Measurements from ENCODE around the gene OVAAL.

Gene OVAAL

GRCh38 chr1:180598333-180598974 is 39.7 kb downstream of the OVAAL start:
- Histone ChIP-seq H3K36me3 (ENCODE audit: control insufficient read depth, insufficient read depth, low read length) (no peaks in the 10 kb centered on the region), H3K27ac (ENCODE audit: insufficient read depth, low read length, poor library complexity, severe bottlenecking) (no peak overlapping the region), H3K9me3 (ENCODE audit: control insufficient read depth, low read length) (no peaks in the 10 kb centered on the region), H3K4me1 (ENCODE audit: control insufficient read depth, insufficient read depth, low read length, poor library complexity, severe bottlenecking) (no peaks in the 10 kb centered on the region), H3K27me3 (replicated peaks; ENCODE audit: control insufficient read depth, insufficient read depth, low read length, poor library complexity, severe bottlenecking) (no peaks in the 10 kb centered on the region), H3K4me3 (ENCODE audit: insufficient read depth, low read depth, low read length, poor library complexity, severe bottlenecking) (no peak overlapping the region)
- no peak for DNase-seq

- Histone ChIP-seq H3K27me3 (replicated peaks; ENCODE audit: control insufficient read depth, insufficient read depth, low read length, poor library complexity, severe bottlenecking) (no peaks in the 10 kb centered on the region), H3K27ac (ENCODE audit: insufficient read depth, low read length, poor library complexity, severe bottlenecking) (no peak overlapping the region), H3K4me3 (ENCODE audit: insufficient read depth, low read depth, low read length, poor library complexity, severe bottlenecking) (no peak overlapping the region), H3K4me1 (ENCODE audit: control insufficient read depth, insufficient read depth, low read length, poor library complexity, severe bottlenecking) (no peaks in the 10 kb centered on the region), H3K36me3 (ENCODE audit: control insufficient read depth, insufficient read depth, low read length) (no peaks in the 10 kb centered on the region), H3K9me3 (ENCODE audit: control insufficient read depth, low read length) (no peaks in the 10 kb centered on the region)
- DNase-seq: no peak
Observed at GRCh38 chr1:180600343-180600742, 41.6 kb downstream of the OVAAL start.

- Histone ChIP-seq H3K9me3 (ENCODE audit: control insufficient read depth, low read length) (no peaks in the 10 kb centered on the region), H3K36me3 (ENCODE audit: control insufficient read depth, insufficient read depth, low read length) (no peaks in the 10 kb centered on the region), H3K27me3 (replicated peaks; ENCODE audit: control insufficient read depth, insufficient read depth, low read length, poor library complexity, severe bottlenecking) (no peaks in the 10 kb centered on the region), H3K4me3 (ENCODE audit: insufficient read depth, low read depth, low read length, poor library complexity, severe bottlenecking) (no peak overlapping the region), H3K4me1 (ENCODE audit: control insufficient read depth, insufficient read depth, low read length, poor library complexity, severe bottlenecking) (no peaks in the 10 kb centered on the region), H3K27ac (ENCODE audit: insufficient read depth, low read length, poor library complexity, severe bottlenecking) (no peak overlapping the region)
- DNase-seq: no peak
Observed at GRCh38 chr1:180601512-180601911, 42.7 kb downstream of the OVAAL start.

GRCh38 chr1:180603223-180603849 is 44.6 kb downstream of the OVAAL start:
- Histone ChIP-seq H3K27ac (ENCODE audit: insufficient read depth, low read length, poor library complexity, severe bottlenecking) (no peak overlapping the region), H3K4me1 (ENCODE audit: control insufficient read depth, insufficient read depth, low read length, poor library complexity, severe bottlenecking) (no peaks in the 10 kb centered on the region), H3K9me3 (ENCODE audit: control insufficient read depth, low read length) (no peaks in the 10 kb centered on the region), H3K27me3 (replicated peaks; ENCODE audit: control insufficient read depth, insufficient read depth, low read length, poor library complexity, severe bottlenecking) (no peaks in the 10 kb centered on the region), H3K4me3 (ENCODE audit: insufficient read depth, low read depth, low read length, poor library complexity, severe bottlenecking) (no peak overlapping the region), H3K36me3 (ENCODE audit: control insufficient read depth, insufficient read depth, low read length) (no peaks in the 10 kb centered on the region)
- DNase-seq: no peak

GRCh38 chr1:180603850-180604226 is 45.1 kb downstream of the OVAAL start:
- Histone ChIP-seq H3K4me1 (ENCODE audit: control insufficient read depth, insufficient read depth, low read length, poor library complexity, severe bottlenecking) (no peaks in the 10 kb centered on the region), H3K9me3 (ENCODE audit: control insufficient read depth, low read length) (no peaks in the 10 kb centered on the region), H3K36me3 (ENCODE audit: control insufficient read depth, insufficient read depth, low read length) (no peaks in the 10 kb centered on the region), H3K27me3 (replicated peaks; ENCODE audit: control insufficient read depth, insufficient read depth, low read length, poor library complexity, severe bottlenecking) (no peaks in the 10 kb centered on the region), H3K4me3 (ENCODE audit: insufficient read depth, low read depth, low read length, poor library complexity, severe bottlenecking) (no peak overlapping the region), H3K27ac (ENCODE audit: insufficient read depth, low read length, poor library complexity, severe bottlenecking) (no peak overlapping the region)
- no peak for DNase-seq

GRCh38 chr1:180606155-180606554 is 47.4 kb downstream of the OVAAL start:
- H3K27ac ChIP-seq (ENCODE audit: insufficient read depth, low read length, poor library complexity, severe bottlenecking): no peak overlapping the region
- H3K4me1 ChIP-seq (ENCODE audit: control insufficient read depth, insufficient read depth, low read length, poor library complexity, severe bottlenecking): no peaks in the 10 kb centered on the region
- DNase-seq: no peak
- no peaks in the 10 kb centered on the region for H3K36me3 ChIP-seq (ENCODE audit: control insufficient read depth, insufficient read depth, low read length)
- no peak overlapping the region for H3K4me3 ChIP-seq (ENCODE audit: insufficient read depth, low read depth, low read length, poor library complexity, severe bottlenecking)
- no peaks in the 10 kb centered on the region for H3K9me3 ChIP-seq (ENCODE audit: control insufficient read depth, low read length)
- H3K27me3 ChIP-seq (replicated peaks; ENCODE audit: control insufficient read depth, insufficient read depth, low read length, poor library complexity, severe bottlenecking): no peaks in the 10 kb centered on the region

GRCh38 chr1:180609643-180610555 is 51.1 kb downstream of the OVAAL start:
- no peak overlapping the region for H3K4me3 ChIP-seq (ENCODE audit: insufficient read depth, low read depth, low read length, poor library complexity, severe bottlenecking)
- no peaks in the 10 kb centered on the region for H3K9me3 ChIP-seq (ENCODE audit: control insufficient read depth, low read length)
- no peaks in the 10 kb centered on the region for H3K36me3 ChIP-seq (ENCODE audit: control insufficient read depth, insufficient read depth, low read length)
- no peaks in the 10 kb centered on the region for H3K27me3 ChIP-seq (replicated peaks; ENCODE audit: control insufficient read depth, insufficient read depth, low read length, poor library complexity, severe bottlenecking)
- H3K4me1 ChIP-seq (ENCODE audit: control insufficient read depth, insufficient read depth, low read length, poor library complexity, severe bottlenecking): no peaks in the 10 kb centered on the region
- no peak for DNase-seq
- no peak overlapping the region for H3K27ac ChIP-seq (ENCODE audit: insufficient read depth, low read length, poor library complexity, severe bottlenecking)

- Histone ChIP-seq H3K4me3 (ENCODE audit: insufficient read depth, low read depth, low read length, poor library complexity, severe bottlenecking) (no peak overlapping the region), H3K27me3 (replicated peaks; ENCODE audit: control insufficient read depth, insufficient read depth, low read length, poor library complexity, severe bottlenecking) (no peaks in the 10 kb centered on the region), H3K9me3 (ENCODE audit: control insufficient read depth, low read length) (no peaks in the 10 kb centered on the region), H3K36me3 (ENCODE audit: control insufficient read depth, insufficient read depth, low read length) (no peaks in the 10 kb centered on the region), H3K27ac (ENCODE audit: insufficient read depth, low read length, poor library complexity, severe bottlenecking) (no peak overlapping the region), H3K4me1 (ENCODE audit: control insufficient read depth, insufficient read depth, low read length, poor library complexity, severe bottlenecking) (no peaks in the 10 kb centered on the region)
- DNase-seq: no peak
Observed at GRCh38 chr1:180610556-180611015, 51.8 kb downstream of the OVAAL start.

- no peaks in the 10 kb centered on the region for H3K36me3 ChIP-seq (ENCODE audit: control insufficient read depth, insufficient read depth, low read length)
- no peaks in the 10 kb centered on the region for H3K9me3 ChIP-seq (ENCODE audit: control insufficient read depth, low read length)
- no peaks in the 10 kb centered on the region for H3K4me1 ChIP-seq (ENCODE audit: control insufficient read depth, insufficient read depth, low read length, poor library complexity, severe bottlenecking)
- no peak overlapping the region for H3K27ac ChIP-seq (ENCODE audit: insufficient read depth, low read length, poor library complexity, severe bottlenecking)
- H3K4me3 ChIP-seq (ENCODE audit: insufficient read depth, low read depth, low read length, poor library complexity, severe bottlenecking): no peak overlapping the region
- no peaks in the 10 kb centered on the region for H3K27me3 ChIP-seq (replicated peaks; ENCODE audit: control insufficient read depth, insufficient read depth, low read length, poor library complexity, severe bottlenecking)
- DNase-seq: no peak
Observed at GRCh38 chr1:180611016-180611930, 52.5 kb downstream of the OVAAL start.

Data from effector memory CD4-positive, alpha-beta T cell (primary cell).